GM18909 (cell line): Measurements from ENCODE around the gene INPP4A.
A peak's percentile ranks its signal among the peaks of the same experiment; 100 is the strongest.

ENCODE experiments used
- ATAC-seq: cut with Tn5 transposase; IDR thresholded peaks from one replicate; pipeline ENCODE4 v1.9.1; 2021; ENCODE audit warnings: mild to moderate bottlenecking; ENCODE audit not compliant: unreplicated experiment, poor library complexity

The INPP4A gene

GRCh38 chr2:98533547-98533946, 88.9 kb downstream of the INPP4A start:
- no peak for ATAC-seq

DNA sequence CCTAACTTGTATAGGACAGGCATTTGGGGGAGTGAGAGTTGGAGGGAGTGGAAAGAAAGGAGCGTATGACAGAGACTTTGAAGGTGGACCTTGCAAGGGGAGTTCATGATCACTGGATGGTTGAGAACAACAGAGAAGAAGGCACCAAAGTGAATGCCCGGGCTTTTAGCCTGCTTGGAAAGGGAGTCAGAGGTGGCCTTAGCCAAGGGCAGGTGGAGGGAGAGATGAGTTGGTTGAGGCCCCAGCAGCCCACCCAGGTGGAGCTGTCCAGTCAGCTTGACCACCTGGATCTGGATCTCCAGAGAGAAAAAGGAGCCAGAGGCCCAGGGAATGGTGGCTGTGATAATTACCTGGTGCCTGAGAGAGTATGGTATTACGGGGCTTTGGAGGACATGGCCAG, 90.1 kb downstream of the INPP4A start:
- no peak for ATAC-seq

DNA sequence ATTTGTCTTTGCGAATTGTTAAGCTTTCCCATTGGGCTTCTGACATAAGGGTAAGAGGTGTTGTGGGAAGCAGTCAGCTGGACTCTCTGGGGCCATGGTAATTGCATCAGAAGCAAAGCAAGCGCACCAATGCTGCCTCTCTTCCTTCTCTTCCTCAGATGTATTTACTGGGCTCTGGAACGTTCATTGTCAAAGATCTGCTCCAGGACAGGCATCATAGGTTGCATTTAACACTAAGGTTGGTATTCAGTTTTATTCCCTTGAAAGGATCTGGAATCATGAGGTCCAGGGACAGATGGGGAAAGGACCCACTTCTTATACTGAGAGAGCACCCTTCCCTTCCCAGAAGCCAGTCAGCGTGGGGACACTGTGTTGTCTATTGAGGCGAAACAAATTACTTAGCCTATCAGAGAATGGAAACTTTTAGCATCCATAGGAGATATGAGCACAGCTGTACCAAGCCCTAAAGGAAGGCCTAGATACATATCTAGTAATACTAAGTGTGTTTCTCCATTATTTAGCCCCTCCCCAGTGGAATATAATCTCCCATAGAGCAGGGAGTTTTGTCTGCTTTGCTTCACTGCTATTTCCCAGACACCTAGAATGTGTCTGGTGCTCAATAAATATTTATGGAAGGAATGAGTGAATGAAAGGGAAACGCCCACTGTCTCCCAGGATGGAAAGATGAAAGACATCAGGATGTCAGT, 91.5 kb downstream of the INPP4A start:
- ATAC-seq: no peak

- ATAC-seq: no peak
Observed at GRCh38 chr2:98537390-98538126, 92.9 kb downstream of the INPP4A start.

GRCh38 chr2:98538280-98539041, 93.8 kb downstream of the INPP4A start:
- no peak for ATAC-seq

GRCh38 chr2:98539056-98539735, 94.5 kb downstream of the INPP4A start:
- ATAC-seq: no peak

DNA sequence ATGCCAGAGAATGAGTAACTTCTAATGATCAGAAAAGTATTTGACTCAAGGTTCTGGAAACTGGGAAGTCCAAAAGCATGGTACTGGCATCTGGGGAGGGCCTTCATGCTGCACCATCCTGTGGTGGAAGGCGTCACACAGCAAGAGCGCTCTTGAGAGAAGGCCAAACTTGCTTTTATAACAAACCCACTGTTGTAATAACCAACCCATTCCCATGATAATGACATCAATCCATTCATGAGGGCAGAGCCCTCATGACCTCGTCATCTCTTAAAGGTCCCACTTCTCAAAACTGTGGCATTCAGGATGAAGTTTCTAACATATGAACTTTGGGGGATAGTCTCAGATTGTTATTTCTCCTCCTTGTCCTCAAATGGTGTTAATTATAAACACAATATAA, 95.9 kb downstream of the INPP4A start:
- ATAC-seq: no peak

- no peak for ATAC-seq
Observed at GRCh38 chr2:98541489-98541888, 96.8 kb downstream of the INPP4A start.

DNA sequence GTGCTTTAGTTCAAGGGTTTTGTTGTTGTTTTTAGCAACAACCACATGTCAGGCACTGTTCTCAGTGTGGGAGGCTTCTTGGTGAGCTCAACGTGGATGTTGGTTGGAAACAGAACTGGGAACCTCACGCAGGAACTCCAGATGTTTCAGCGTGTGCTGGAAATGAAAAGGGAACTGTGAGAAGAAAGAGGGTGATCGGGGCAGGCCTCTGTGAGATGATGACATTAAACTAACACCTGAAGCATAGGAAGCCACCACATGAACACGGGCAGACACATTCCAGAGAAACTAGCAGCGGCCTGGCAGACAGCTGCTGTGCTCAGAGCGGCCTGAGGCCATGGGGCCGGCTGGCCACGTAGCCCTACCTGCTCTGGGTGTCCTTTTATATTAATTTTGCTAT, 97.2 kb downstream of the INPP4A start:
- ATAC-seq: no peak

DNA sequence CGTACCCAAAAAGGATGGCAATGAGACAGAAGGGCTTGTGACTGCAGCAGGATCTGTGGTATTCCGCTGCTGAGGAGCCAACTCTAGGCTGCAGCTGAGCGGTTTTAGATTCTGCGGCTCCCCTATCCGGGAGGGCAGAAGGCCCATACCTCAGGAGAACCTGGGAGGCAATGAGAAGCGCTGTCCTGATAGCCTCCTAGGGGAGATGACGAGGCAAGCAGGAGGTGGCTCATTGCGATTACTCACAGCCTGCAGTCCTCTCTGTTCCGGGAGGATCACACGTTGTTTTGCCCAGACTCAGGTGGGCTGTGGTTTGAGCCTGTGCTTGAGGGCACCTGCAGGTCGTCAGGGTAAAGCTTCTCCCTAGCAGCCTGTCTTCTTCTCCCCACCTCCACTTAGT, 98.6 kb downstream of the INPP4A start:
- ATAC-seq: no peak

GRCh38 chr2:98543842-98544241, 99.2 kb downstream of the INPP4A start:
- ATAC-seq: no peak

- no peak for ATAC-seq
Observed at GRCh38 chr2:98545591-98545990, 100.9 kb downstream of the INPP4A start.

DNA sequence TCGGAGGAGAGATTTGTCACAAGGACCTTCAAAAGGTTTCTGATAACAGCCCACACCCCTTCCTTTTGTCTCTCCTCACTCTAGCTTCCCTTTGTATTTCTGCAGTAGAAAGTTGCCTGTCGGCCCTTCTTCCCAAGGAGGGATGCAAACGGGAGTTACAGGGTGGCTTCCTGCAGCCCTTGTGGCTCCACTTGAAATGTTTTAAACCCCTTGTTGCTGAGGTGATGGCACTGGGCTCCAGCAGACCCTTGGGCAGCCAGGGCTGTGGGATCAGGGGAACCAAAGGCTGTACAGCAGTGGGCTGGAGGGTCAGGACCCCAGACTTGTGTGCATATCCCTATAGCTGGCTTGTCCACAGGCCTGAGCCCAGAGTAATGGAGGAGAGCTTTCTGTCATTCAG, 101.5 kb downstream of the INPP4A start:
- ATAC-seq: no peak

DNA sequence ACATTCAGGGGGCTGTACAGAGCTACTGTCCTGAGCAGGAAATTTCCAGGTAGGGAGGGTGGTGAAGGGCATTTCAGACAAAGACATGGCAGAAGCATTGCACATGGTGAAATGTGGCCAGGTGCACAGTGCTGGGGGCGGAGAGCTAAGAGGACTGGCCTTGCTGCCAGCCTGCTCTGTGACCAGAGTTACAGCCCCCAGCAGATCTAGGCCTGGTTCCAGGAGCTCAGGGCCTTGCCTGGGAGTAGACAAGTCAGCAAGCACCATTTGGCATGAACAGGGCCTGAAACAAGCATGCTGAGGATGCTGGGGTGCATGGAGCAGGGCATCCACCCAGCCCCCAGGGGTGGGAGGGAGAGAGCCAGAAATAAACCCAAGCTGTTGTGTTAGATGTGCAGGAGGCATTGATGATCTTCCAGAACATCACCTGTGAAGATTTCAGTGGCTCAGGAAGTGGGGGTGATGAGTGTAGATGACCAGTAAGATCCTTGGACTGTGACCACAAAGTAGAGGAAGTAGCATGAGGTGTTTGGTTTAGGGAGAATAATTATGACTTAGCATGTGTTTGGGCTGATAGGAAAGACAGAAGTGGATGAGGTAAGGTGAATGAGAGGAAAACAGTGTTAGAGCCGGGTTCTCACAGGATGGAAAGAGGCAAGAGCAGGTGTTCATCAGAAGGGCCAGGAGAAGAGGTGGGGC, 102.6 kb downstream of the INPP4A start:
- no peak for ATAC-seq

GRCh38 chr2:98548920-98549818, 104.5 kb downstream of the INPP4A start:
- peak; percentile 57 for ATAC-seq

DNA sequence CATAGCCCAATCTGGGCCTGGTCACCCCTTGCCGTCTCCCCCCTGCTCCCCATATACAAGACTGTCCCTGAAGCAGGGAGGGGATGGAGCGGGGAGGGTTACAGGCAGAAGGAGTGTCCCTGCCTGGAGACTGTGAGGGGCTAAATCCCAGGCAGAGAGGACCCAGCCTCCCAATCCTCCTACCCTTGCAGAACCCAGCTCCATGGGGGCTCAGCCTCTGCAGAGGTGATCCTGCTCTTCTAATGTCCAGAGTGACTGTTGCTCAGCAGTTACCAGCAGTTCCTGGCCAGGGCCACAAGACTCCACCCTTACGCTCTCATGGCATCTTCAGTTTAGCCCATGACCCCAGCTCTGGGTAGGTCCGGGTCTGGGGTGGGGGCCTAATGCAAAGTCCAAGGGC, 105.5 kb downstream of the INPP4A start:
- no peak for ATAC-seq

- no peak for ATAC-seq
Observed at GRCh38 chr2:98551316-98551715, 106.7 kb downstream of the INPP4A start.

DNA sequence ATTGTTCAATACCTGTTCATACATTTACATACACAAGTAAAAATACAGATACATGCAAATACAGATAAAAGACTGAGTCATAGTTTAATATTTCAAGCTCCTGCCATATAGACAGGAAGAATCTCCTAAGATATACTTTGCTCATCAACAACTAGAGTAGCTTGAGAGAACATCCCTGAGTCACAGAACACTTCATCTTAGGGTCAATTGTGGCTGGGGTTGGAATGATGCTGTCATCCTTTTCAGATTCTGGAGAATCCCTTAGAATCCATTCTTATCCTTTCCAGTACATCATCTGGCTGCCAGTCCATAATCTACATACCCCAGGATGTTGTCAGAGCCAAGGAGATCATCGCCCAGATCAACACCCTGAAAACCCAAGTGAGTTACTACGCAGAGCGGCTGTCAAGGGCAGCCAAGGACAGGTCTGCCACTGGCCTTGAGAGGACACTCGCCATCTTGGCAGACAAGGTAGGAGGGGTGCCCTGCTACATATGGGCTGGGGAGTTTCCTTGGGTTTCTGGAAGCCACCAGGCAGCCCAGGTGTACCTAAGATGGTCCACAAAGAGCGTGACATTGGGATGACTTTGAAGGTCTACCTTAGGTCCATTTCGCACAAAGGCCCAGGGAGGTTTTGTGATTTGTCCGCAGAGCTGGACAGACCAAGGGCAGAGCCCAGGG, 108.0 kb downstream of the INPP4A start:
- ATAC-seq: no peak
